Endothelial cell of umbilical vein (primary cell): ENCODE data around the gene ICOSLG. TPM values are rescaled to one million over a fixed set of nuclear protein-coding genes. Genes with fewer than 3 reads are reported as not detected.

ENCODE experiments used
- BruUV-seq: library from RNA; stranded (reverse); fragments of 400-500 nt; replicated peaks from 2 replicates; lab custom pipeline; 2021; lab: Mats Ljungman, UMichigan
- CTCF ChIA-PET: fragments of 300-600, 350-600 bp; sonication (Branson Sonifier 250); formaldehyde crosslinking; loops from one replicate; lab custom pipeline; 2021; ENCODE audit warnings: antibody characterized with exemption, inconsistent platforms; lab: Charles Lee
- POLR2A ChIA-PET: fragments of 300-600, 350-600 bp; sonication (Branson Sonifier 250); formaldehyde crosslinking; loops from one replicate; lab custom pipeline; 2021; ENCODE audit warnings: antibody characterized with exemption, inconsistent platforms; lab: Charles Lee
- DNase-seq: peaks from one replicate; pipeline ENCODE4 v3.0.0-alpha.2; 2011; ENCODE audit warnings: low read depth, low spot score
- FAIRE-seq: peaks from 2 replicates; lab custom pipeline; 2011; peaks lifted over from hg19 to GRCh38; lab: Jason Lieb, UNC
- H2AFZ ChIP-seq: 2 replicates; pipeline ENCODE4 v1.6.0; 2012; ENCODE audit warnings: low read depth, low read length, control low read depth, inconsistent platforms
- H3K27ac ChIP-seq: 2 replicates; pipeline ENCODE4 v1.5.1; 2011; ENCODE audit warnings: low read depth, mild to moderate bottlenecking, control low read depth, low read length, moderate library complexity; ENCODE audit not compliant: insufficient read depth
- H3K27me3 ChIP-seq, 2 experiments: 2 replicates each; pipeline versions ENCODE4 v1.6.0 to v1.6.1; 2011; ENCODE audit warnings: low read length in 2 of 2, mixed read lengths in 1 of 2; ENCODE audit not compliant: control insufficient read depth in 2 of 2, insufficient read depth in 2 of 2
- H3K36me3 ChIP-seq, 2 experiments: 2 replicates in 1 of 2; 3 replicates in 1 of 2; pipeline ENCODE4 v1.5.1; 2011; ENCODE audit warnings: low read length in 2 of 2, mild to moderate bottlenecking in 1 of 2, moderate library complexity in 1 of 2; ENCODE audit not compliant: control insufficient read depth in 2 of 2, insufficient read depth in 2 of 2; ENCODE audit errors: extremely low read depth in 1 of 2
- H3K4me1 ChIP-seq: 3 replicates; pipeline ENCODE4 v1.5.1; 2011; ENCODE audit warnings: mild to moderate bottlenecking, low read length; ENCODE audit not compliant: control insufficient read depth, insufficient read depth; ENCODE audit errors: extremely low read depth
- H3K4me2 ChIP-seq: 2 replicates; pipeline ENCODE4 v1.6.1; 2011; ENCODE audit warnings: low read length, control low read depth, mixed read lengths; ENCODE audit not compliant: insufficient read depth
- H3K4me3 ChIP-seq, 3 experiments: fragments of 200-600 bp in 1 of 3; sonication (generic), shearing (Covaris generic) in 1 of 3; replicated peaks in 1 of 3; 2 replicates each; pipeline ENCODE4 v1.5.1; 2011 to 2016; ENCODE audit warnings: control low read depth in 3 of 3, low read length in 3 of 3, mild to moderate bottlenecking in 2 of 3, inconsistent platforms in 1 of 3, low read depth in 1 of 3, moderate library complexity in 1 of 3; ENCODE audit not compliant: insufficient read depth in 1 of 3
- H3K79me2 ChIP-seq: 2 replicates; pipeline ENCODE4 v1.6.0; 2012; ENCODE audit warnings: low read length, inconsistent platforms; ENCODE audit not compliant: control insufficient read depth, insufficient read depth
- H3K9ac ChIP-seq: replicated peaks from 2 replicates; pipeline ENCODE3; 2011; ENCODE audit warnings: low read length, control low read depth; ENCODE audit not compliant: insufficient read depth; ENCODE audit errors: extremely low read depth
- H3K9me1 ChIP-seq: replicated peaks from 3 replicates; pipeline ENCODE4 v1.6.0; 2011; ENCODE audit warnings: mild to moderate bottlenecking, low read length; ENCODE audit not compliant: control insufficient read depth, insufficient read depth; ENCODE audit errors: extremely low read depth
- H3K9me3 ChIP-seq: replicated peaks from 2 replicates; pipeline ENCODE4 v1.5.1; 2012; ENCODE audit warnings: low read length, inconsistent platforms; ENCODE audit not compliant: control insufficient read depth, insufficient read depth
- H4K20me1 ChIP-seq: replicated peaks from 2 replicates; pipeline ENCODE3; 2011; ENCODE audit warnings: mild to moderate bottlenecking, low read length; ENCODE audit not compliant: control insufficient read depth, insufficient read depth; ENCODE audit errors: extremely low read depth
- EZH2 ChIP-seq: IDR thresholded peaks from 2 replicates; pipeline ENCODE4 v1.6.1; 2012; ENCODE audit warnings: borderline replicate concordance, low read depth, mild to moderate bottlenecking, moderate library complexity, low read length, inconsistent platforms; ENCODE audit not compliant: severe bottlenecking
- FOS ChIP-seq: IDR thresholded peaks from 2 replicates; pipeline ENCODE4 v1.6.1; 2011; ENCODE audit warnings: mild to moderate bottlenecking, low read length, moderate library complexity, borderline replicate concordance; ENCODE audit not compliant: insufficient read depth
- GATA2 ChIP-seq: IDR thresholded peaks from 2 replicates; pipeline ENCODE4 v1.7.0; 2011; ENCODE audit warnings: low read depth, mild to moderate bottlenecking, moderate library complexity, mixed read lengths, low read length; ENCODE audit not compliant: insufficient read length, insufficient read depth
- JUN ChIP-seq: IDR thresholded peaks from 2 replicates; pipeline ENCODE4 v1.6.1; 2011; ENCODE audit warnings: borderline replicate concordance, low read depth; ENCODE audit not compliant: insufficient read length, insufficient read depth
- MAX ChIP-seq: IDR thresholded peaks from 2 replicates; pipeline ENCODE4 v1.6.1; 2011; ENCODE audit not compliant: insufficient read depth, insufficient read length
- MYC ChIP-seq: IDR thresholded peaks from one replicate; pipeline ENCODE4 v1.6.1; 2011; ENCODE audit warnings: mild to moderate bottlenecking, low read depth, low read length
- POLR2A ChIP-seq: IDR thresholded peaks from 2 replicates; pipeline ENCODE4 v1.6.1; 2012; ENCODE audit warnings: low read depth, mild to moderate bottlenecking, control low read depth, low read length
- POLR2AphosphoS5 ChIP-seq: IDR thresholded peaks from 2 replicates; pipeline ENCODE4 v1.6.1; 2012; ENCODE audit warnings: low read depth, mild to moderate bottlenecking, control low read depth, low read length, moderate library complexity; ENCODE audit not compliant: insufficient read depth
- dilution Hi-C: fragments of 300-500 bp; cut with MboI; formaldehyde crosslinking; loops from one replicate; pipeline ENCODE4 v1.15.0; 2019; ENCODE audit warnings: low sequenced_read_pairs; ENCODE audit not compliant: extremely low pct_ligation_motif_present
- intact Hi-C: fragments of 100-400 bp; cut with micrococcal nuclease; formaldehyde crosslinking; loops from one replicate; pipeline ENCODE4 v1.10.0; 2022
- polyA plus RNA-seq, 4 experiments: library from polyadenylated mRNA; depleted of rRNA in 3 of 4; stranded (reverse) in 3 of 4; unstranded in 1 of 4; fragments of >200 nt; gene quantifications; 2 replicates each; pipeline versions ENCODE4 v1.2.1 to v1.2.3, GENCODE V29; 2011 to 2012; ENCODE audit warnings: missing spikeins in 1 of 4
- total RNA-seq: library from RNA; stranded (reverse); gene quantifications from 2 replicates; pipeline ENCODE4 v1.2.3, GENCODE V29; 2021
- TF ChIP-seq, protein P1 (sequence below), 2 donors: IDR thresholded peaks; 1 replicate in 1 of 2; 2 replicates in 1 of 2; pipeline ENCODE4 v1.5.1; 2011; ENCODE audit warnings: low read length in 2 of 2, mild to moderate bottlenecking in 2 of 2, moderate library complexity in 2 of 2, control low read depth in 1 of 2, inconsistent platforms in 1 of 2, low read depth in 1 of 2; ENCODE audit not compliant: insufficient read depth in 1 of 2; ENCODE audit errors: extremely low read depth in 1 of 2

The ICOSLG gene
- total and polyA plus RNA-seq, 2 donors (not counting 3 experiments of a cell fraction or from before 2014, with no cell fraction given): 0.91 to 2.9 TPM

DNA sequence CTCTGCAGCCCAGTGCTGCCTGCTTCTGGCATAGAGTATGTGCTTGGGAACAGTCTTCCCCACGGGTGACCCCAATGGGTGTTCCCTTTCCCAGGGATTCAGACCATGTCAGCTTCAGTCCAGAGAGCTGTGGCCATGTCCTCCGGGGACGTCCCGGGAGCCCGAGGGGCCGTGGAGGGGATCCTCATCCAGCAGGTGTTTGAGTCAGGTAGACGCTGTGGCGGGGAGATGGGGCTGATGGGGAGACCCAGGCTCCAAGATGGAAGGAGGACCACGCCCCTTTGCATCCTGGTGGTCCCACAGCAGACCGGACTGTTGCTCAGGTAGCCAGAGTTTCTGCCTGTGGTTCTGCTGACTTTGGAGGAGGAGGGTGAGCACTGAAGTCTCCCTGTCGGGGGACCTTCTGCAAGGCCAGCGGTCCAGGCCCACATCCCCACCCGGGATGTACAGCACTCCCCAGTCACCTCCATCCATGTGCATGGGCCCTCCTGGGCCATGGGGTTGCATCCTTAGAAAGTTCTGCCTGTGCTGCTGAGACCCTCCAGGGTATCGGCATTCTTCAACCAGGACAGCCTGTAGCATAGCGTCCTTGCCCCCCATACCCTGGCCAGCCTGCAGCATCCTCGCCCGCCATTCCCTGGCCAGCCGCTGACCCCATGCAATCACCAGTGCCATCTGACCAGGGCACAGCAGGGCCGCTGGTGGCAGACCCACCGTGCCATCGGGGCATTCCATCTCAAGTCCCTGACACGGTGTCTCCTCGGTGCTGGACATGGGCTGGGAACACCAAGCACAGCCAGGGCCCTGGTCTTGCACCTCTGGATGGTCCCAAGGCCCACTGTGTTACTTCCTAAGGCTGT, 47.7 kb upstream of the ICOSLG start:
- no peak for TF ChIP-seq FOS
- TF ChIP-seq JUN: no peak
- no peak for TF ChIP-seq EZH2
- no peak for TF ChIP-seq GATA2
- TF ChIP-seq POLR2A: no peak
- no peak for TF ChIP-seq POLR2AphosphoS5
- no peak for TF ChIP-seq MAX
- TF ChIP-seq MYC: no peak
- TF ChIP-seq, protein P1, sequence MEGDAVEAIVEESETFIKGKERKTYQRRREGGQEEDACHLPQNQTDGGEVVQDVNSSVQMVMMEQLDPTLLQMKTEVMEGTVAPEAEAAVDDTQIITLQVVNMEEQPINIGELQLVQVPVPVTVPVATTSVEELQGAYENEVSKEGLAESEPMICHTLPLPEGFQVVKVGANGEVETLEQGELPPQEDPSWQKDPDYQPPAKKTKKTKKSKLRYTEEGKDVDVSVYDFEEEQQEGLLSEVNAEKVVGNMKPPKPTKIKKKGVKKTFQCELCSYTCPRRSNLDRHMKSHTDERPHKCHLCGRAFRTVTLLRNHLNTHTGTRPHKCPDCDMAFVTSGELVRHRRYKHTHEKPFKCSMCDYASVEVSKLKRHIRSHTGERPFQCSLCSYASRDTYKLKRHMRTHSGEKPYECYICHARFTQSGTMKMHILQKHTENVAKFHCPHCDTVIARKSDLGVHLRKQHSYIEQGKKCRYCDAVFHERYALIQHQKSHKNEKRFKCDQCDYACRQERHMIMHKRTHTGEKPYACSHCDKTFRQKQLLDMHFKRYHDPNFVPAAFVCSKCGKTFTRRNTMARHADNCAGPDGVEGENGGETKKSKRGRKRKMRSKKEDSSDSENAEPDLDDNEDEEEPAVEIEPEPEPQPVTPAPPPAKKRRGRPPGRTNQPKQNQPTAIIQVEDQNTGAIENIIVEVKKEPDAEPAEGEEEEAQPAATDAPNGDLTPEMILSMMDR (IDR thresholded peaks at IDR 0.05; ENCODE audit: extremely low read depth in 1 of 2, insufficient read depth in 1 of 2, low read depth in 1 of 2, low read length in 2 of 2): no peak
- Histone ChIP-seq H3K27me3 (peaks cover 0 to 3% of the 10 kb centered on the region in 2 experiments), H3K4me2 (no peak overlapping the region), H3K4me1 (no peaks in the 10 kb centered on the region), H3K9me3 (no peaks in the 10 kb centered on the region), H4K20me1 (no peaks in the 10 kb centered on the region), H2AFZ (no peak overlapping the region), H3K27ac (no peak overlapping the region), H3K4me3 (no peak overlapping the region), H3K79me2 (no peaks in the 10 kb centered on the region), H3K36me3 (no peaks in the 10 kb centered on the region), H3K9ac (no peak overlapping the region), H3K9me1 (no peaks in the 10 kb centered on the region)
- intact Hi-C loops: no loop called here
- BruUV-seq: no TSS peak
- CTCF ChIA-PET: interaction anchor here (2.2 kb wide), 1 partner anchor 9 kb away, joined by 11 read pairs; no protein-coding TSS in a partner anchor
- POLR2A ChIA-PET: no interaction called here
- FAIRE-seq: no peak
- dilution Hi-C loops: no loop called here
- DNase-seq: no peak
